ENCODE results near the gene AGBL1.

Gene AGBL1

DNA sequence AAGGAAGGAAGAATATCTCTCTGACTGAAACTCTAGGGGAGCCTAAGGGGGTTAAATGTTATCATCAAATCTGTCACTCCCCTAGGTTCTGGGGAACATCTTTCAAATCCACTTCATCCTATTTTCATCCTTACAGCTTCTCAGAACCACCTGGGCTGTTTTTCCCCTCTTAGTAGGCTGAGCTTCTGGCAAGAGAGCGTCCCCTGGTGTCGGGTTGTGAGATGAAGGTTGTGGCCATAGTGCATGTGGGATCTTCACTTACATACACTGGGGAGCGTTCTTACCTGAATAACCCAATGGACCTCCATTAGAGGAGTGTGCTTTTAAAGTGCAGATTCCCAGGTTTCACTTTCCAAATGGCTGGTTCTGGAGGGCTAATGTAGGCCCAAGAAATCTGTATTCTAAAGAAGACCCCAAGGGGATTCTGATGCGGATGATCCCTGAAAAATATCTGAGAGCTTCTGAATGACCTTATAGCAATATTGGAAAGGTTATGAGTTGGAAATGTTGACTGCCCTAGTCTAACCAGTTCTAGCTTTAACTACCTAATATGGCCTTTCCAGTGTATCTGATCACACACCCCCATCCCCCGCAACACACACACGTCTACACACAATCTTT, 663.7 kb downstream of the AGBL1 start:
- Histone ChIP-seq H3K9me3 (ENCODE audit: insufficient read depth, low read depth, low read length) (no peaks in the 10 kb centered on the region), H3K36me3 (ENCODE audit: insufficient read depth, low read length) (no peaks in the 10 kb centered on the region), H3K4me3 (ENCODE audit: low read length) (no peak overlapping the region), H3K27me3 (ENCODE audit: insufficient read depth, low read length) (no peaks in the 10 kb centered on the region), H3K9ac (ENCODE audit: low read depth, low read length) (no peak overlapping the region), H3K27ac (ENCODE audit: low read depth, low read length) (no peak overlapping the region), H3K4me1 (ENCODE audit: insufficient read depth, low read length) (no peaks in the 10 kb centered on the region)
- WGBS = 80% methylated on average over 2 of the region's 6 CpGs

DNA sequence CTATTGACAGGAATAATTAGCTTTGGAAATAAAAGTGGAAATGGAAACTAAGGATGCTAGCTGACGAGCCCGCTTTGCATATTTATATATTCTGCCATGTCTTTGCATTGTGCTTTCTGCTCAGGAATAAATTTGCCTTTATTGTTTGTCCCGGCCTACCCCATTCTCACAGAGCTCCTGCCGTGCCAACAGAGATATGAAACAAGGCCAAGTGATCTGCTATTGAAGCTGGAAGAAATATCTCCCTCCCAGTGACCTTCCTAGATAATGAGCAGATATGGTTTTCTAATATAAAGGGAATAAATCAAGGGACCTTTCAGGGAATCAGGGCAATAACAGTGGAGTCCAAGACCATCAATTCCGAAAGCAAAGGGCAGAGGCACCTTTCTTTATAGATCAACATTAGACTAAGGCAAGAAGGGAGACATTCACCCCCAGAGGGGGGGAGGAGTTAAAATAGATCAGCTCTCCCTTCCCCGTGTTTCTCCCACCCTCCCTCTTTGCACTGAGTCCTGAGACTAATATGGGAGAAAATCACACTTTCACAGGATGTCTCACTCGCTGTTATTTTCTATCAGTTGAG, 664.6 kb downstream of the AGBL1 start:
- Histone ChIP-seq H3K9ac (ENCODE audit: low read depth, low read length) (no peak overlapping the region), H3K27me3 (ENCODE audit: insufficient read depth, low read length) (no peaks in the 10 kb centered on the region), H3K27ac (ENCODE audit: low read depth, low read length) (no peak overlapping the region), H3K36me3 (ENCODE audit: insufficient read depth, low read length) (no peaks in the 10 kb centered on the region), H3K9me3 (ENCODE audit: insufficient read depth, low read depth, low read length) (no peaks in the 10 kb centered on the region), H3K4me1 (ENCODE audit: insufficient read depth, low read length) (no peaks in the 10 kb centered on the region), H3K4me3 (ENCODE audit: low read length) (no peak overlapping the region)
- 92% methylated on average over 6 of the region's 7 CpGs for WGBS

DNA sequence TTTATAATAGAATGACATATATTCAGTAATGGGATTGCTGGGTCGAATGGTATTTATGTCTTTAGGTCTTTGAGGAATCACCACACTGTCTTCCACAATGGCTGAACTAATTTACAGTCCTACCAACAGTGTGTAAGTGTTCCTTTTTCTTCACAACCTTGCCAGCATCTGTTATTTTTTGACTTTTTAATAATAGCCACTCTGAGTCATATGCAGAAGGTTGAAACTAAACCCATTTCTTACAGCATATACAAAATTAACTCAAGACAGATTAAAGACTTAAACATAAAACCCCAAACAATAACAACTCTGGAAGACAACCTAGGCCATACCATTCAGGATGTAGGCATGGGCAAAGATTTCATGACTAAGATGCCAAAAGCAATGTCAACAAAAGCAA, 671.4 kb downstream of the AGBL1 start:
- Histone ChIP-seq H3K27ac (ENCODE audit: low read depth, low read length) (no peak overlapping the region), H3K9ac (ENCODE audit: low read depth, low read length) (no peak overlapping the region), H3K9me3 (ENCODE audit: insufficient read depth, low read depth, low read length) (no peaks in the 10 kb centered on the region), H3K36me3 (ENCODE audit: insufficient read depth, low read length) (no peaks in the 10 kb centered on the region), H3K4me3 (ENCODE audit: low read length) (no peak overlapping the region), H3K27me3 (ENCODE audit: insufficient read depth, low read length) (no peaks in the 10 kb centered on the region), H3K4me1 (ENCODE audit: insufficient read depth, low read length) (no peaks in the 10 kb centered on the region)
- no CpG with 5 or more reads among the region's 1 CpG for WGBS

DNA sequence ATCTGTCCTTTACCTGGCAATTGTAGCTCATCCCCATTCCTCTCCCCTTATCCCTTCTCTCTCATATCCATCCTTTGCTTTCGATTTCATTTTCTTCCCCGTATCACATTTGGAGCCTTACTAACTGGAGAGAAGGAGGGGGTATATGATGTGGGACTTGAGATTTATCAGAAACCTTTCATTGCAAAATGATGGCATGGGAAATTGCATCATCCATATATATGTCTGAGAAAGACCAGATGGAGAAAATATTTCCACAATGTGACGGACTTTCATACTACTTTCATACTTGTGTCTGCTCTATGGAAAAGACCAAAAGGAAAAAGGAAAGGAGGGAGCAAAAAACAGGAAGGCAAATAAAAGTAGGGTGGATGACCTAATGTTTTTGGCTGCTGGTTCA, 675.2 kb downstream of the AGBL1 start:
- no peak overlapping the region for H3K27ac ChIP-seq (ENCODE audit: low read depth, low read length)

DNA sequence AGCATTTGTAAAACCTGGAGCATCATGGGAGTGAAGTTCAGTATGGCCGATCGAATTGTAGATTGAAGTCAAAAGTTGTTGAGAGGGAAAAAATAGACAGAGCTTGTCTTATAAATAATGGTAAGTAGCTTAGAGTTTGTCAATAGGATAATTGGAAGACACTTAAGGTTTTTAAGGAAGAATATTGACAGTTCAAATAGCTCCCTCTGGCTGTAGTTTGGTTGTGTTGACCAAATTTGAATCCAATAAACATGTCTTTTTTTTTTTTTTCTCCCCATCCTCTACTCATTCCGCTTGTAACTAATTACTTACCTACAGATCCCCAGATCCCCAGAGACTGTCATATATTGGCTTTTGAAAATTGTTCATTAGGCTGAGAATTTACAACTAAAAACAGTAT, 677.0 kb downstream of the AGBL1 start:
- Histone ChIP-seq H3K4me3 (ENCODE audit: low read length) (no peak overlapping the region), H3K9me3 (ENCODE audit: insufficient read depth, low read depth, low read length) (no peaks in the 10 kb centered on the region), H3K9ac (ENCODE audit: low read depth, low read length) (no peak overlapping the region), H3K27me3 (ENCODE audit: insufficient read depth, low read length) (no peaks in the 10 kb centered on the region), H3K27ac (ENCODE audit: low read depth, low read length) (no peak overlapping the region), H3K36me3 (ENCODE audit: insufficient read depth, low read length) (no peaks in the 10 kb centered on the region), H3K4me1 (ENCODE audit: insufficient read depth, low read length) (no peaks in the 10 kb centered on the region)
- WGBS = 93% methylated on average over 2 of the region's 3 CpGs

More for the DNA sequence above, 675.2 kb downstream of the AGBL1 start:
- Histone ChIP-seq H3K27me3 (ENCODE audit: insufficient read depth, low read length) (no peaks in the 10 kb centered on the region), H3K9ac (ENCODE audit: low read depth, low read length) (no peak overlapping the region), H3K4me3 (ENCODE audit: low read length) (no peak overlapping the region), H3K36me3 (ENCODE audit: insufficient read depth, low read length) (no peaks in the 10 kb centered on the region), H3K4me1 (ENCODE audit: insufficient read depth, low read length) (no peaks in the 10 kb centered on the region), H3K9me3 (ENCODE audit: insufficient read depth, low read depth, low read length) (no peaks in the 10 kb centered on the region)
- 100% methylated on average over 1 of the region's 3 CpGs for WGBS

DNA sequence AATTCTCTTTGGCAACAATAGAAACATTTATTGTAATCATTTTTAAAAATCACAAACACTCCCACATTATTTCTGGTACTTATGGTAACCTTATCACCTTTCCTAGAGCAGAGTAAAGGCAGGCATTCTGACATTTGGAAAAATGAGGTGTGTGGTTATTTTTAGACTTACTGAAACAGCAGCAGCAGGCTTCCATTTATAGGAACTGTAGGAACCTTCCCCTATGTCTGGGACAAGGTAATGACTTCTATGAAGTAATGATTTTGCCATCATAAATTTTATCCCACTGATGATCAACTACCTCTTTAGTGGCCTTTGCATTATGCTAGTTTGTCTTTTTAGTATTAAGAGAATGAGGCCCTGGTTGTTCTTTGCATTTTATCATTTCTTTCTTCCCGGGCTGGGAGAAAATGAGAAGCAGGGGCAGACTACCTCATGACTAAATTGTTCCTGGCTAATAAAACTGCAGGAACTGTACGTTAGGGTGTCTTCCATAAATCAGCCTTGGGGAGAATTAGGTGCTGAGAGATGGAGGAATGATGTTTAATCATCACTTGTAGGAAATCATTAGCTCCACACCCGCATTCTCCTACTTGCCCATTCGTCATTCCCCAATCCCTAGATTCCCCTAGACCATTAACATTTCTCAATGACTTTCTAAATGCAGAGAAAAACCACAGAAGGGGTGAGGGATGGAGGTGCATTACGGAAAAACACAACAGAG, 680.3 kb downstream of the AGBL1 start:
- H3K9ac ChIP-seq (ENCODE audit: low read depth, low read length) = no peak overlapping the region
- no peaks in the 10 kb centered on the region for H3K9me3 ChIP-seq (ENCODE audit: insufficient read depth, low read depth, low read length)
- H3K4me3 ChIP-seq (ENCODE audit: low read length) = no peak overlapping the region
- H3K27me3 ChIP-seq (ENCODE audit: insufficient read depth, low read length) = no peaks in the 10 kb centered on the region
- 87% methylated on average over 5 of the region's 5 CpGs for WGBS
- H3K4me1 ChIP-seq (ENCODE audit: insufficient read depth, low read length) = no peaks in the 10 kb centered on the region
- no peak overlapping the region for H3K27ac ChIP-seq (ENCODE audit: low read depth, low read length)
- H3K36me3 ChIP-seq (ENCODE audit: insufficient read depth, low read length) = no peaks in the 10 kb centered on the region

DNA sequence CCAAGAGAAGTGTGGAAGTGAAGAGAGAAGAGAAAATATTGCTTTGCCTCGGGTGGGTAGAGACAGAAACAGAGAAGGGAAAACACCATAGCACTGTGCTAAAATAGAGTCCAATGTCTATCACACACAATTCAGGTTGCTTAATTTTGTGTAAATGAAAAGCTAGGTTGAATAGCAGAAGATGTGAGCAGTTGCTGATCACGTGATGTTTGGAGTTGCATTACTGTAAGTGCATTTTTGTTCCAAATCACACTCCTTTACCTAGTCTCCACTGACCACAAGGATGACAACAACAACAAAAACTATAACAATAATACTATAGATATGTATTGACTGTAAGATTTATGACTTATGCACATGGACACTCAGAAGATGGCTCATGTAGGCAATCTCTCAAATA, 683.2 kb downstream of the AGBL1 start:
- H3K36me3 ChIP-seq (ENCODE audit: insufficient read depth, low read length) = no peaks in the 10 kb centered on the region
- H3K4me1 ChIP-seq (ENCODE audit: insufficient read depth, low read length) = no peaks in the 10 kb centered on the region
- no peak overlapping the region for H3K4me3 ChIP-seq (ENCODE audit: low read length)
- H3K27ac ChIP-seq (ENCODE audit: low read depth, low read length) = no peak overlapping the region
- no peak overlapping the region for H3K9ac ChIP-seq (ENCODE audit: low read depth, low read length)
- no peaks in the 10 kb centered on the region for H3K9me3 ChIP-seq (ENCODE audit: insufficient read depth, low read depth, low read length)
- WGBS = 100% methylated on average over 1 of the region's 2 CpGs
- no peaks in the 10 kb centered on the region for H3K27me3 ChIP-seq (ENCODE audit: insufficient read depth, low read length)

DNA sequence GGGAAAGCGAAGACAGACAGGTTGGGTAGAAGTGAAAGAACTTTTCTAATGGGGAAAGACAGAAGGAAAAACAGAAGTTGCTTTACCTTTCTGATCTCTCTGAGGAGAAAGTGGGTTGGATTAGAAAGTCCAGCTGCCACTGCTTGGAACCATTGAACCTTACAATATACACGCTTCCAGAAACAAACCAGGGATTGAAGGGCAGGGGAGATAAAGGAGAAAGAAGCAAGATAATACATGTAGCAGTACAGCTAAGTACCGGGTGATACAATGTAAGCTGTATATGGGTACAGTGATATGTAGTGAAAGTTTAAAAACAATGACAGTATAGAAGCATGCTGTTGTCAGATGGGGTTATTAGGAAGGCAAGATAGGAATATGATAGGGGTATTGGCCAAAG, 684.4 kb downstream of the AGBL1 start:
- H3K9me3 ChIP-seq (ENCODE audit: insufficient read depth, low read depth, low read length) = no peaks in the 10 kb centered on the region
- 93% methylated on average over 3 of the region's 3 CpGs for WGBS
- H3K27ac ChIP-seq (ENCODE audit: low read depth, low read length) = no peak overlapping the region
- no peak overlapping the region for H3K4me3 ChIP-seq (ENCODE audit: low read length)
- H3K4me1 ChIP-seq (ENCODE audit: insufficient read depth, low read length) = no peaks in the 10 kb centered on the region
- H3K27me3 ChIP-seq (ENCODE audit: insufficient read depth, low read length) = no peaks in the 10 kb centered on the region
- no peaks in the 10 kb centered on the region for H3K36me3 ChIP-seq (ENCODE audit: insufficient read depth, low read length)
- no peak overlapping the region for H3K9ac ChIP-seq (ENCODE audit: low read depth, low read length)

DNA sequence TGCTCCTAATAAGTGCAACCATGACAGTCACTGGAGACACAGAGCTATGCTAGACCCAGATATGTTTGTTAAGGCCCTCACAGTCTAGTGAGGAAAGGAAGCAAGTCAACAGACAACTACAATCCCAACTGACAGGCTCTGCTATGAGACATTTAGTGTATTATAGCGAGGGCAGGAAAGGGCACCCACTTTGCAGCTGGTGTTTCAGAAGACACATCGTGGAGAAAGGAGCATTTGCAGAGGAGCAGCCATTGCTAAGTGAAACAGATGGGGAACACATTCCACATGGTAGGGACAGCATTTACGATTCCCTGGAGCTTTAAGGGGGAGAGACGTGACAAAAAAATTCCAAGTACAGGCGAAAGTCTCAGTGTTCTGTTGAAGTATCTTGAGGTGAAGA, 685.6 kb downstream of the AGBL1 start:
- H3K27ac ChIP-seq (ENCODE audit: low read depth, low read length) = no peak overlapping the region
- H3K9me3 ChIP-seq (ENCODE audit: insufficient read depth, low read depth, low read length) = no peaks in the 10 kb centered on the region
- no peaks in the 10 kb centered on the region for H3K4me1 ChIP-seq (ENCODE audit: insufficient read depth, low read length)
- no peaks in the 10 kb centered on the region for H3K27me3 ChIP-seq (ENCODE audit: insufficient read depth, low read length)
- H3K4me3 ChIP-seq (ENCODE audit: low read length) = no peak overlapping the region
- no peaks in the 10 kb centered on the region for H3K36me3 ChIP-seq (ENCODE audit: insufficient read depth, low read length)
- WGBS = 93% methylated on average over 5 of the region's 5 CpGs
- H3K9ac ChIP-seq (ENCODE audit: low read depth, low read length) = no peak overlapping the region

DNA sequence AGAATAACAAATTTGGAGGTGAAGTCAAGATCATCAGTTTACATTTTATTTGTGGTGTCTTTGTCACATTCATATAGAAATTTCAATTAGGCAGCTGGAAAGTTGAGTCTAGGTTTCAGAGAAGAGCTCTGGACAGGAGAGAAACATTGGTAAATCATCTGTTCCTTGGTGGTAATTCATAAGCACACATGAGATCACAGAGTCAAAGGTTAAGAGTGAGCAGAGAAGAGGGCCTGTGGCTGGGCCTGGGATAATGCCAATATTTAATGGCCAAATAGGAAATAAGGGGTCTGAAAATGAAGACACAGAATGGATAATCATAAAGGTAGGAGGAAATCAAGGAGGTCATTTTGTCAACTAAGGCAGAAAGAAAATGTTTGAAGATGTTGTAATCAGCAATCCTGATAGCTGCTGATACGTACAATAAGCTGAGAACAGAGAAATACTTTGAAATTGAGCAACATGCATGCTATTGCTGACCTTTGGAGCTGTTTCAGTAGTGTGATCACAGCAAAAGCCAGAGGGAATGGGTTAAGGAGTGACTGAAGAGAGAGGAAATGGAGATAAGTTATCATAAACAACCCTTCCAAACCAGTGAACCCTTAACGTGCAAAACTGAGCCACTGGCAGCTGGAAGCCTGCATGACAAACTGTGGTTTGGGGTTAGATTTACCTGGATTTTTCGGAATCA, 692.8 kb downstream of the AGBL1 start:
- Histone ChIP-seq H3K9me3 (ENCODE audit: insufficient read depth, low read depth, low read length) (no peaks in the 10 kb centered on the region), H3K27me3 (ENCODE audit: insufficient read depth, low read length) (no peaks in the 10 kb centered on the region), H3K36me3 (ENCODE audit: insufficient read depth, low read length) (no peaks in the 10 kb centered on the region), H3K4me1 (ENCODE audit: insufficient read depth, low read length) (no peaks in the 10 kb centered on the region), H3K4me3 (ENCODE audit: low read length) (no peak overlapping the region), H3K27ac (ENCODE audit: low read depth, low read length) (no peak overlapping the region), H3K9ac (ENCODE audit: low read depth, low read length) (no peak overlapping the region)
- 91% methylated on average over 3 of the region's 3 CpGs for WGBS

DNA sequence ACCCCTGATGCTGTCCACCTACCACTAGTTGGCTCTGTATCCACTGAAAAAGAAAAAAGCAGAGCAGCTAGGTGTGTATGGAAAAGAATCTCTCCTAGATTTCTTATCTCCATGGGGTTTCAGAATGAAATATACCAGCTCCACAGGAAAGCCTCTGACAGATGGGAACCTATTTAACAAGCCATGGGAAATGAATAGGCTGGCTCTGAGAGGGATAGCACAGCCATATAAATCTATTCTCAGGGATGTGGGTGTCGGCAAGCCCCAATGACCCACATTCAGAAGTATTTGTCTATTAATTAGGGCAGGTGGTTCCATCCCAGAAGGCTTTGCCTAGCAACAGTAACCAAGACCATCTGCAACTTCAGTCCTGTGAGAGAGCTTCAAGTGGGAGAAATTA, 694.1 kb downstream of the AGBL1 start:
- Histone ChIP-seq H3K27ac (ENCODE audit: low read depth, low read length) (no peak overlapping the region), H3K9ac (ENCODE audit: low read depth, low read length) (no peak overlapping the region), H3K4me3 (ENCODE audit: low read length) (no peak overlapping the region), H3K4me1 (ENCODE audit: insufficient read depth, low read length) (no peaks in the 10 kb centered on the region), H3K9me3 (ENCODE audit: insufficient read depth, low read depth, low read length) (no peaks in the 10 kb centered on the region), H3K27me3 (ENCODE audit: insufficient read depth, low read length) (no peaks in the 10 kb centered on the region), H3K36me3 (ENCODE audit: insufficient read depth, low read length) (no peaks in the 10 kb centered on the region)
- WGBS = 100% methylated on average over 1 of the region's 1 CpG
